ENCODE data around the gene MPC2.

GRCh38 chr1:167964646-167965045 lies 27.8 kb upstream of the MPC2 start:
- TF ChIP-seq, protein P1, sequence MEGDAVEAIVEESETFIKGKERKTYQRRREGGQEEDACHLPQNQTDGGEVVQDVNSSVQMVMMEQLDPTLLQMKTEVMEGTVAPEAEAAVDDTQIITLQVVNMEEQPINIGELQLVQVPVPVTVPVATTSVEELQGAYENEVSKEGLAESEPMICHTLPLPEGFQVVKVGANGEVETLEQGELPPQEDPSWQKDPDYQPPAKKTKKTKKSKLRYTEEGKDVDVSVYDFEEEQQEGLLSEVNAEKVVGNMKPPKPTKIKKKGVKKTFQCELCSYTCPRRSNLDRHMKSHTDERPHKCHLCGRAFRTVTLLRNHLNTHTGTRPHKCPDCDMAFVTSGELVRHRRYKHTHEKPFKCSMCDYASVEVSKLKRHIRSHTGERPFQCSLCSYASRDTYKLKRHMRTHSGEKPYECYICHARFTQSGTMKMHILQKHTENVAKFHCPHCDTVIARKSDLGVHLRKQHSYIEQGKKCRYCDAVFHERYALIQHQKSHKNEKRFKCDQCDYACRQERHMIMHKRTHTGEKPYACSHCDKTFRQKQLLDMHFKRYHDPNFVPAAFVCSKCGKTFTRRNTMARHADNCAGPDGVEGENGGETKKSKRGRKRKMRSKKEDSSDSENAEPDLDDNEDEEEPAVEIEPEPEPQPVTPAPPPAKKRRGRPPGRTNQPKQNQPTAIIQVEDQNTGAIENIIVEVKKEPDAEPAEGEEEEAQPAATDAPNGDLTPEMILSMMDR (IDR thresholded peaks at IDR 0.05; ENCODE audit: borderline replicate concordance, extremely low read depth, low read length, poor library complexity, severe bottlenecking): no peak
- TF ChIP-seq EZH2 (IDR thresholded peaks at IDR 0.05; ENCODE audit: borderline replicate concordance, low read depth, low read length, severe bottlenecking): no peak

All from DND-41 (cell line).